HG02938 (cell line): ENCODE results near the gene ABCA5.

Experiments used
- ATAC-seq: cut with Tn5 transposase; IDR thresholded peaks from one replicate; pipeline ENCODE4 v1.9.1; 2021; ENCODE audit warnings: mild to moderate bottlenecking, moderate library complexity; ENCODE audit not compliant: unreplicated experiment

Gene ABCA5

GRCh38 chr17:69269131-69269998, 57.6 kb downstream of the ABCA5 start:
- ATAC-seq = no peak

GRCh38 chr17:69268543-69269014, 58.4 kb downstream of the ABCA5 start:
- no peak for ATAC-seq

GRCh38 chr17:69267219-69267618, 59.7 kb downstream of the ABCA5 start:
- ATAC-seq = no peak

GRCh38 chr17:69265873-69266272, 61.1 kb downstream of the ABCA5 start:
- no peak for ATAC-seq

DNA sequence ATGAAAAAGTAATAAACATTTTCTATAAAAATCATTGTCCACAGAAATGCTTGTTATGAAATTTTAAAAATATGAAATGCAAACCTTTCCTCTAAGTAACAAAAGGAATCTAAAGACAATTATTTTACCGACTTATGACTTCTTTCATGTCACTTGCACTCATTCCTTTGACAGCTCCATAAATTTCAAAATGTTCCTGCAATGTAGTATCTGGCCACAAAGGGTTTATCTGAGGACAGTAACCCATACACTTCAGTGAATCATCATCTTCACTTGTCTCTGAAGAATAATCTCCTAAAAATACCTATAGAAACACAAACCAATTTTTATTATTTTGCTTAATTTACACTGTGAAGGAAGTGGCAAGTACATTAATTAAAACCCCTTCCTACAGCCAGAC, 72.7 kb downstream of the ABCA5 start:
- no peak for ATAC-seq

GRCh38 chr17:69250641-69251040, 76.3 kb downstream of the ABCA5 start:
- ATAC-seq = no peak

DNA sequence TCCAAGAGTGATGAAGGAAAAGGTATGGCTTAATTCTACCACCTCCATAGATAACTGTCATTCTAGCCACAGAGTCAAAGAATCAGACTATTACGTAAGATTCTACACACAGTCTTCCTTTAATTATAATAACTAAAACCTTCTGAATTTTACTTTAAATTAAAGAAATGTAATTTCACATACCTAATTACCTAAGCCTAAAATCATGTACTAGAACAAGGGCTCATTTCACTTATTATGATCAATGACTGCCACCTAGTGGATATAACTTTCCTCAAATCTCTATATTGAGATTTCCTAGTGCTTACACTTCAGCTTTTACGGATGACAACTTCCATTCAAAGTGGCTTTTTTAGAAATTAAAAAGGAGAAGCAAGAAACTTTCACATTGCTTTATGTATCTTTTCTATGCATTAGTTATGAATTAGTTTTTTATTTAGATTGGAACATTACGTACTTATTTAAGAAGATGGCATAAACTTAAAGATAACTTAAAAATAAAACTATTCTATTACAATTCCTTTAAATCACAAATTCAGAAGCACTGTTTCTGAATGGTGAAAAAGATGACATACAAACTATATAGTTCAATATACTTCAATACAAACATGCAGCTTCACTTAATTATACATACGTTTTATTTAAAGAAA, 80.1 kb downstream of the ABCA5 start:
- peak; percentile 61 for ATAC-seq

- no peak for ATAC-seq
Measured at GRCh38 chr17:69246202-69246601, 80.7 kb downstream of the ABCA5 start.

DNA sequence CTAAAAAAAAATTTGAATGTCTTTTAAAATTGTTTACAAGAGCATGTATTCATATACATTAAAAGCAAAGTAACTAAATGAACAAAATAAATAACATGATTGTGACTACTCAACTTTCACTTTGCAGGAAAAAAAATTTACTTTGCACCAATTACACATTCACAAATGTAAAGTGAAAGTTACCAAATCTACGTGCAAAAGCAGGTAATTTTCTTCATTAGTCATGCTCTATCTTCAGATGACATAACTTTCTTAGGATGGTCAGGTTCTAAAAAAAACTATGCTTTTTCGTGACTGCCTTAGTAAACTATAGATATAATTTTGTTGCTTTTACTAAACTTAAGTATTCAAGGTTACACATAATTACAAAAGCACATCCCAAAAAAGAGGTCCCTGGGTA, 81.3 kb downstream of the ABCA5 start:
- ATAC-seq = no peak

DNA sequence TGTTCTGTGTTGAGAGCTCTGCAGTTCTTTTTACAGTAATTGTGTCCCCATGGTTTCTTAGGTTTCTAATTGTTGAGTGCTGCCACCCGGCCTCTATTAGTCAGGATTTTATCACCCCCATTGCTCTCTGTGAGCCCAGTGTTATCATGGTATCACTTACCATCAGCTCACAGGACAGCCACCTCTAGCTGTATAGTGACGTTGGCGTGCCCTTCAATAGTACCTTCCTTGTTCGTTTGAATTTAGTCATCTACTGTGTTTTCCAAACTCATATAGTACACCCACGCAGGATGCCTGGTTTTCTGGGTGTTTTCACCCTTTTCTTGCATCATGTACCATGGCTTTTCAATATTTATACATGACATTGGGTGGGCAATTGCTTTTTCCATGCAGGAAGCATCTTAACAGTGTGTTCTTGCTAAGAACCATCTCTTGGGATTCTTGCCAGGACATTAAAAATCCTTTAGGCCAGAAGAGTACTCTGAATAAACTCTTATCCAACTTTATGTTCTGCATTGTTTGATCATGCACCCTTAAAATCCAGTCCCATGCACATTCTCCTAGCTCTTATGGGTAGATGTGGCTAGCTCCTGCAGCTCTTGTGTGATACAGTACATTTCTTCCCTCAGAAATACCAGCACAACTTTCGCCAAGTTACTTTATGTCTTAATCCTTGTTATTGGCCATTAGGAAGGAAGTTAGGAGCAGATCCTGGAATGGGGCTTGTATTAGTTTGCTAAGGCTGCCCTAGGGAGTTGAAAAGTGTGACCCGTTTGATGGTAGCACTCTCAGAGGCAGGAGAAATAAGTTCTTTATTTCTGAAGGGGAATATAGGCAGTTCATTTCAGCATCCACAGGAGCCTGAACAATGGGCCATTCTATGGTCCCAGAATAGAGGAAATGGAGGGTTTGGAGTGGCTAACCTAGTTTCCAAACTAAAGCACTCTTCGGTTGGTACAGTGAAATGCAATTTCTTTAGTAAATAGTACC, 87.0 kb downstream of the ABCA5 start:
- no peak for ATAC-seq

DNA sequence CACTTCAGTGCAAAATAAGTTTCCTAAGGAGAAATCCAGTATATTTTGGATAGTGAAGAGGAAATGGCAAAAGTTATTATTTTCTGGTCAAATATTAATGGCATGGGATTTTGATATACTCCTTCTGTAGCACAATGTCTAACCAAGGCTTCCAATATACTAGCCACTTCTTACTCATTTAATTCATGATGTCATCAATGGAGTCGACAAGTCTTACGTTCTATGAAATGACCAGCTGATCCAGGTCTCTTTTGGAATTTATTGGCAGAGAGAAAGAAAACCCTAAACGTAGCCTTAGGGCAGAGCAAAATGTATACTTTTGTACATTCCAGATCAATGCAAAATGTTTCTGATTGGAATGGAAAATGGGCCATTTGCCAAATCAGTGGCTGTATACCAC, 90.0 kb downstream of the ABCA5 start:
- ATAC-seq = no peak

- no peak for ATAC-seq
Measured at GRCh38 chr17:69236464-69236863, 90.5 kb downstream of the ABCA5 start.

DNA sequence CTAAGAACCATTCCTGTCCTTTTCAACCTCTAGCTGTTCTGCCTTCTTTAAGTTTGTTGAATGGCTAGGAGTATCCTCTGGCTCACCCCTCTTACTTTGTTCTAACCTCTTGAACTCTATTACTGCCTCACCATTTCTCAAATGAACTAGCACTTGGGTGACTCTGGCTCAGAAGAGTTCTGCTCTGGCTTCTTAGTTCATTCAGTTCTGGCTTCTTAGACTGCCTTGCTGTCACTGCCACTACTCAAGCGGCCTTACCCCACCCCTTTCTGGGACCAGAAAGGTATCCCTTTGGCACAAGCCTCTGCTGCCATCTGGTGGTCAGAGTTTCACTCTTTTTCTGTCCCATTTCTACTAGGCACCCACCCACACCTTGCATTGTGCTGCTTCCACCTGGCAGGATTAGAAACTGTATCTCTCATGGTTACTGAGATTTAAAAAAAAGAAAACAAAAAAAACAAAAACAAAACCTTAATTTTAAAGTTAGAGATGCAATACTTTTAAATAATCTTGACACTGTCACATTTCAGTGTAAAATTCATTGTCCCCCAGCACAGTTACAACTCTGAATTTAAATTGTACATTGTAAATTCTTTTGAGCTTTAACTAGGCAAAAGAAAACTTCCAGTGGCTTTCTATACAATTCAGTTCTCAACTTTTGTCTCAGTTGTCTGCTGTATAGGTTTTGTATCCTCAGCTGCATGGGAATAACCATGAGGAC, 91.4 kb downstream of the ABCA5 start:
- ATAC-seq = peak; percentile 96

- no peak for ATAC-seq
Measured at GRCh38 chr17:69232650-69233049, 94.3 kb downstream of the ABCA5 start.

- ATAC-seq = no peak
Measured at GRCh38 chr17:69231521-69231920, 95.4 kb downstream of the ABCA5 start.

DNA sequence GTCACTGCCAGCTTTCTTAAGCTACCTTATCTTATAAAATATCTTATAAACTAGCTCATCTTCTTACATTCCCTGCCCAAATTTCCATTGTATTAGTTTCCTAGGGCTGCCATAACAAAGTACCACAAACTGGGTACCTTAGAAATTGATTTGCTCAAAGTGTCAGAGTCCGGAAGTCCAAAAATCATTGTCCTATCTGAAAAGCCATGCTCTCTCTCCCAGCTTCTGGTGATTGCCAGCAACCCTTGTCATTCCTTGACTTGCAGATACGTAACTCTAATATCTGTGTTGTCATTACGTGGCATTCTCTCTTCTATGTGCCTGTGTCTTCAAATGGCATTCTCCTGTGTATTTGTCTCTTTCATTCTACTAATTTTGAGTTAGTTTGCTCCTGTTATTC, 96.0 kb downstream of the ABCA5 start:
- ATAC-seq = no peak

DNA sequence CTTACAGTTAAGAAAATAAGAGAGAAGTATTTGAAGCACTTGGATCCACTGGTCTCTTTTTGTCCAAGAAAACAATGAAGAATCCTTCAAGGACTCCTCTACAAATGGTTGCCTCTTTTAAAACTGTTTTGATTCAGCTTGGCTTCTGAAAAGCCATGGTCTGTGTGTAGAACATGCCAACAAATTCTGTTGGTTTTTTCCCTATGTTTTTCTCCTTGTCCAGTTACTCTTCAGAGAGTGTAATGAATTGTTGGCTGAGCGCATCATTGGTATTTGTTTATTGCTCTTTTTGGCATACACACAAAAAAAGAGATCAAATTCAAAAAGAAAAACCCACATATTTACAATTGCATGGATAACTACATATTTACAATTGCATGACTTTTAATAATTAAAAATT, 98.4 kb downstream of the ABCA5 start, which contains the start of gene ABCA10:
Gene ABCA10 (minus strand): TSS at position 249 of the 400 bp plus-strand sequence. CDS start 3,466 bp downstream, outside the sequence.
- no peak for ATAC-seq

- ATAC-seq = no peak
Measured at GRCh38 chr17:69228018-69228417, 98.9 kb downstream of the ABCA5 start.

DNA sequence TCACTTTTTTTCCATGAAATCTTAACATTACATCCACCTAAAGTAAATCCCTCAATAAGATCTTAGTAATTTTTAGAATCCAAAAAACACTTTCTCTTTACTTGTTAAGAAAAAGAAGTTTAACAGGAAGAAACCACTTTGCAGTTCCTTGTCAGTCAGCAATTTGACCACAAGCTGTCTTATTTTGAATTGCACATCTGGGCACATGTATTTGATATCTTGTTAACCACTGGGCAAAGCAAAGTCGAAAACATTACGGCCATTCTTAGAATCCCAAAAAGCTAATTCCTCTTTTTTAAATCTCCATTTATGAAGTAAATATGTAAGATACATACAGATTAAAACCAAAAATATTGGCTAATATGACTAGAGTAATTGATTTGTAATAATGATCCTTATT, 99.4 kb downstream of the ABCA5 start:
- no peak for ATAC-seq

DNA sequence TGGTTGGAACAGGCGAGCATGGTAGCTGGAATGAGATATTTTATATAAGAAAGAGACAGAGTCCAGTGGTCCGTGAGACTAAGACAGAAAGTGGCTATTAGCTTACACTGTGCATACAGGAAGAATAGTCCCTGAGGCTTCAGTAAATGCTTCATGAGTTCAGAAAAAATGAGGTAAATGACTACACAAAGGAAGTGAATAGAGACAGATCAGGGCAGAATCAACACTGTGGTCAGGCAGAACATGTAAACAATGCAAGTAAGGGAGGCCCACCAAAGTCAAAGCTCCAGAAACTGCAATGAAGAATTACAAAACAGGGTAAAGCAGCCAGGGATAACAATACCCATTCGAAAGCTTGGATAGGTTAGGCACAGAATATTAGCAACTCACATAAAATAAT, 103.1 kb downstream of the ABCA5 start:
- ATAC-seq = peak; percentile 99
